ENCODE measurements around the gene USP33. TPM values are rescaled to one million over a fixed set of nuclear protein-coding genes. Genes with fewer than 3 reads are reported as not detected.

Gene USP33
- total and polyA plus RNA-seq, 2 of the 13 experiments (the other 11 are each of a cell fraction or from before 2014, with no cell fraction given), result 32.0 to 49.1 TPM

GRCh38 chr1:77655431-77655974, 104.1 kb downstream of the USP33 start (continued):
- no peak for TF ChIP-seq HBP1 (CRISPR knock-in tag; IDR thresholded peaks at IDR 0.05; ENCODE audit: low read depth)
- TF ChIP-seq ZNF773 (CRISPR knock-in tag; IDR thresholded peaks at IDR 0.05; ENCODE audit: borderline replicate concordance), result no peak
- TF ChIP-seq CTCF (CRISPR knock-in tag; IDR thresholded peaks at IDR 0.05), result no peak
- TF ChIP-seq PTBP1 (IDR thresholded peaks at IDR 0.05; ENCODE audit: low read depth, low read length, poor library complexity, severe bottlenecking), result no peak
- no peak for TF ChIP-seq ZBTB34 (CRISPR knock-in tag; IDR thresholded peaks at IDR 0.05)
- no peak for TF ChIP-seq THYN1 (CRISPR knock-in tag; IDR thresholded peaks at IDR 0.05; ENCODE audit: borderline replicate concordance, low read depth)
- no peak for TF ChIP-seq ZNF138 (CRISPR knock-in tag; IDR thresholded peaks at IDR 0.05; ENCODE audit: low read depth)
- TF ChIP-seq RFXAP (CRISPR knock-in tag; IDR thresholded peaks at IDR 0.05; ENCODE audit: borderline replicate concordance), result no peak
- TF ChIP-seq GATA4 (IDR thresholded peaks at IDR 0.05; ENCODE audit: borderline replicate concordance, low read depth), result no peak
- no peak for TF ChIP-seq NFATC3 (CRISPR knock-in tag; IDR thresholded peaks at IDR 0.05)
- no peak for TF ChIP-seq ELK4 (CRISPR knock-in tag; IDR thresholded peaks at IDR 0.05; ENCODE audit: borderline replicate concordance)
- no peak for TF ChIP-seq AKAP8 (CRISPR knock-in tag; IDR thresholded peaks at IDR 0.05)
- no peak for TF ChIP-seq IRX3 (CRISPR knock-in tag; IDR thresholded peaks at IDR 0.05; ENCODE audit: borderline replicate concordance, low read depth)
- TF ChIP-seq SIN3A (IDR thresholded peaks at IDR 0.05; ENCODE audit: borderline replicate concordance, low read depth, low read length), result no peak
- no peak for TF ChIP-seq MXD4 (CRISPR knock-in tag; IDR thresholded peaks at IDR 0.05)
- TF ChIP-seq NR1H2 (CRISPR knock-in tag; IDR thresholded peaks at IDR 0.05; ENCODE audit: borderline replicate concordance, low read depth), result no peak
- no peak for TF ChIP-seq BORCS8-MEF2B (CRISPR knock-in tag; IDR thresholded peaks at IDR 0.05)
- no peak for TF ChIP-seq CREB1 (IDR thresholded peaks at IDR 0.05)
- no peak for TF ChIP-seq CREB1 (CRISPR knock-in tag; IDR thresholded peaks at IDR 0.05)
- TF ChIP-seq ZNF224 (CRISPR knock-in tag; IDR thresholded peaks at IDR 0.05), result no peak
- no peak for TF ChIP-seq POLR2AphosphoS5 (IDR thresholded peaks at IDR 0.05; ENCODE audit: low read depth, low read length)
- TF ChIP-seq ETS1 (CRISPR knock-in tag; IDR thresholded peaks at IDR 0.05), result no peak
- TF ChIP-seq ZSCAN21 (CRISPR knock-in tag; IDR thresholded peaks at IDR 0.05; ENCODE audit: borderline replicate concordance), result no peak
